SK-N-SH (cell line): ENCODE data around the gene SDR42E1. TPM values are rescaled to one million over a fixed set of nuclear protein-coding genes. Genes with fewer than 3 reads are reported as not detected.

Experiments used
- CTCF ChIA-PET: fragments of 300-600, 350-600 bp; formaldehyde crosslinking; extraction: SDS; loops from one replicate; lab custom pipeline; 2021; lab: Yijun Ruan, JAX
- POLR2A ChIA-PET: fragments of 350-600 bp; sonication (Branson Sonifier 250); formaldehyde crosslinking; extraction: SDS; loops from one replicate; lab custom pipeline; 2020; ENCODE audit warnings: antibody characterized with exemption, inconsistent platforms; lab: Yijun Ruan, JAX
- DNase-seq: peaks from one replicate; pipeline ENCODE4 v3.0.0; 2012
- H2AFZ ChIP-seq: fragments of 200-600 bp; sonication (generic); 2 replicates; pipeline ENCODE4 v1.8.1; 2016; ENCODE audit warnings: antibody characterized with exemption, mild to moderate bottlenecking, low read depth
- H3F3A ChIP-seq: fragments of 200-600 bp; sonication (generic); replicated peaks from 2 replicates; pipeline ENCODE3; 2016; ENCODE audit warnings: antibody characterized with exemption, mild to moderate bottlenecking; ENCODE audit not compliant: insufficient read depth
- H3K27ac ChIP-seq, 2 experiments: fragments of 200-500 bp in 1 of 2; fragments of 200-600 bp in 1 of 2; sonication (Bioruptor generic) in 1 of 2; sonication (generic), shearing (Covaris generic) in 1 of 2; 2 replicates each; pipeline versions ENCODE4 v1.5.1 to v1.6.1; 2014 to 2016; ENCODE audit warnings: low read depth in 2 of 2, inconsistent platforms in 1 of 2, low read length in 1 of 2, mild to moderate bottlenecking in 1 of 2, mixed read lengths in 1 of 2
- H3K27me3 ChIP-seq: fragments of 200-600 bp; sonication (generic), shearing (Covaris generic); 2 replicates; pipeline ENCODE4 v1.6.1; 2016; ENCODE audit warnings: mixed run types; ENCODE audit not compliant: insufficient read depth
- H3K36me3 ChIP-seq, 2 experiments: fragments of 200-500 bp in 1 of 2; fragments of 200-600 bp in 1 of 2; sonication (Bioruptor generic) in 1 of 2; sonication (generic) in 1 of 2; replicated peaks in 1 of 2; 2 replicates each; pipeline versions ENCODE3 to v1.5.1; 2014 to 2016; ENCODE audit warnings: low read length in 1 of 2, mild to moderate bottlenecking in 1 of 2; ENCODE audit not compliant: insufficient read depth in 2 of 2, control insufficient read depth in 1 of 2
- H3K4me1 ChIP-seq, 2 experiments: fragments of 200-500 bp in 1 of 2; fragments of 200-600 bp in 1 of 2; sonication (Bioruptor generic) in 1 of 2; sonication (generic), shearing (Covaris generic) in 1 of 2; 2 replicates each; pipeline versions ENCODE4 v1.5.1 to v1.6.1; 2014 to 2016; ENCODE audit warnings: low read depth in 1 of 2, low read length in 1 of 2, mixed run types in 1 of 2; ENCODE audit not compliant: insufficient read depth in 2 of 2, control insufficient read depth in 1 of 2
- H3K4me2 ChIP-seq: fragments of 200-600 bp; sonication (generic), shearing (Covaris generic); 2 replicates; pipeline ENCODE4 v1.6.1; 2017; ENCODE audit warnings: mixed run types
- H3K4me3 ChIP-seq, 2 experiments: fragments of 200-500 bp in 1 of 2; fragments of 200-600 bp in 1 of 2; sonication (Bioruptor generic) in 1 of 2; sonication (generic), shearing (Covaris generic) in 1 of 2; 2 replicates each; pipeline versions ENCODE4 v1.5.1 to v1.8.1; 2014 to 2016; ENCODE audit warnings: low read depth in 2 of 2, inconsistent platforms in 1 of 2, low read length in 1 of 2, mild to moderate bottlenecking in 1 of 2, mixed read lengths in 1 of 2, moderate library complexity in 1 of 2
- H3K79me2 ChIP-seq: fragments of 200-600 bp; sonication (generic); 2 replicates; pipeline ENCODE4 v1.8.1; 2017; ENCODE audit warnings: mild to moderate bottlenecking; ENCODE audit not compliant: insufficient read depth
- H3K9ac ChIP-seq: fragments of 200-600 bp; sonication (generic); 2 replicates; pipeline ENCODE4 v1.6.1; 2017; ENCODE audit warnings: mixed run types
- H3K9me2 ChIP-seq: fragments of 200-600 bp; sonication (generic); 2 replicates; pipeline ENCODE4 v1.6.1; 2017; ENCODE audit warnings: mixed run types
- H3K9me3 ChIP-seq: fragments of 200-600 bp; sonication (generic); 2 replicates; pipeline ENCODE4 v1.6.1; 2017; ENCODE audit warnings: mixed run types, mild to moderate bottlenecking, moderate library complexity
- H4K20me1 ChIP-seq: fragments of 200-600 bp; sonication (generic); 2 replicates; pipeline ENCODE4 v1.6.1; 2017; ENCODE audit warnings: mild to moderate bottlenecking, mixed run types; ENCODE audit not compliant: insufficient read depth
- ELF1 ChIP-seq: IDR thresholded peaks from 2 replicates; pipeline ENCODE4 v1.4.0; 2012
- EP300 ChIP-seq, 2 experiments: IDR thresholded peaks; 2 replicates each; pipeline versions ENCODE4 v1.4.0 to v1.6.1; 2012; ENCODE audit warnings: borderline replicate concordance in 1 of 2, low read depth in 1 of 2, low read length in 1 of 2
- FOSL2 ChIP-seq: IDR thresholded peaks from 2 replicates; pipeline ENCODE4 v1.4.0; 2012; ENCODE audit warnings: low read depth, mild to moderate bottlenecking, moderate library complexity, borderline replicate concordance
- FOXM1 ChIP-seq: IDR thresholded peaks from 2 replicates; pipeline ENCODE4 v1.4.0; 2012; ENCODE audit warnings: low read depth, mild to moderate bottlenecking
- JUND ChIP-seq: IDR thresholded peaks from 2 replicates; pipeline ENCODE4 v1.4.0; 2012
- MEF2A ChIP-seq: IDR thresholded peaks from 2 replicates; pipeline ENCODE4 v1.4.0; 2012; ENCODE audit warnings: low read depth, borderline replicate concordance
- NFIC ChIP-seq: IDR thresholded peaks from 2 replicates; pipeline ENCODE4 v1.4.0; 2012; ENCODE audit warnings: borderline replicate concordance
- POLR2AphosphoS5 ChIP-seq: IDR thresholded peaks from 2 replicates; pipeline ENCODE4 v1.6.1; 2012; ENCODE audit warnings: low read depth, low read length
- RAD21 ChIP-seq: IDR thresholded peaks from 2 replicates; pipeline ENCODE4 v1.6.1; 2012; ENCODE audit warnings: mild to moderate bottlenecking, low read length
- RFX5 ChIP-seq: IDR thresholded peaks from 2 replicates; pipeline ENCODE4 v1.6.1; 2012; ENCODE audit warnings: mild to moderate bottlenecking, improper control_type of control experiment, low read length
- RXRA ChIP-seq: IDR thresholded peaks from 2 replicates; pipeline ENCODE4 v1.4.0; 2012; ENCODE audit warnings: low read depth, mild to moderate bottlenecking, borderline replicate concordance
- SIN3A ChIP-seq: IDR thresholded peaks from 2 replicates; pipeline ENCODE4 v1.6.1; 2012; ENCODE audit warnings: low read depth, mild to moderate bottlenecking, low read length, moderate library complexity, borderline replicate concordance
- SMC3 ChIP-seq: IDR thresholded peaks from 2 replicates; pipeline ENCODE4 v1.6.1; 2012; ENCODE audit warnings: low read depth, low read length, improper control_type of control experiment
- YY1 ChIP-seq: IDR thresholded peaks from 2 replicates; pipeline ENCODE4 v1.4.0; 2012; ENCODE audit warnings: low read depth, mild to moderate bottlenecking
- WGBS: methylation state at CpG from one replicate; pipeline ENCODE4 v1.1.6; 2017; ENCODE audit warnings: low lambda C conversion rate; 5-methylcytosine and 5-hydroxymethylcytosine counted together
- polyA plus RNA-seq, 3 experiments: library from polyadenylated mRNA; depleted of rRNA; stranded (reverse); fragments of >200 nt; gene quantifications; 2 replicates each; pipeline ENCODE4 v1.2.3, GENCODE V29; 2012
- TF ChIP-seq, protein P1 (sequence below): fragments of 150-350 bp; IDR thresholded peaks from 2 replicates; pipeline ENCODE4 v1.6.1; 2017; ENCODE audit warnings: antibody characterized with exemption, low read length, low read depth, borderline replicate concordance
- TF ChIP-seq, protein P2 (sequence below): IDR thresholded peaks from 2 replicates; pipeline ENCODE4 v1.4.0; 2012; ENCODE audit warnings: low read depth, borderline replicate concordance
- TF ChIP-seq, protein P3 (sequence below): fragments of 200-600 bp; sonication (generic); IDR thresholded peaks from 2 replicates; pipeline ENCODE4 v1.6.1; 2017; ENCODE audit warnings: antibody characterized with exemption, mild to moderate bottlenecking, moderate library complexity
- TF ChIP-seq, protein P4 (sequence below): IDR thresholded peaks from 2 replicates; pipeline ENCODE4 v1.4.0; 2012; ENCODE audit warnings: low read depth, borderline replicate concordance

Gene SDR42E1
- polyA plus RNA-seq, 1 of the 3 experiments (the other 2 are of a cell fraction) = not detected

DNA sequence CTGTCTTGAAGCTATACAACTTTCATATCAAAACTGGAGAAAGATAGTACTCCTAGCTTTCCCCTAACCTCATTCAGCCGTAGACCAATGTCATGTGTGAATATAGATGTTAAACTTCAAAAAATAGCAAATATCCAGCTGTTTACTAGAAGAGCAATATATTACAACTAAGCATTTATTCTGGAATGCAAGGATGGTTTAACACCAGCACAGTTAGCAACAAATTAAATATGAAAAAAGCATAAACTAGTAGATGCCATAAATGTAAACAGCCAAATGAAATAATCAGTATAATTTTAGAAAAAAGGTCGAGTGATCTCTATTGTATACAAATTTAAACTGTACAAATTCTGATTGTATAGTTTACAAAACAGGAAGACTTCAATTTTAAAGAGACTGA, 59.7 kb downstream of the SDR42E1 start:
- no peak overlapping the region for H3K4me2 ChIP-seq
- no peaks in the 10 kb centered on the region for H4K20me1 ChIP-seq
- no peaks in the 10 kb centered on the region for H3F3A ChIP-seq
- CTCF ChIA-PET = interaction anchor here (0.7 to 1.3 kb wide), 2 partner anchors 11 to 42 kb away, joined by 3 read pairs; no protein-coding TSS in a partner anchor
- no peak overlapping the region for H3K27ac ChIP-seq
- H3K79me2 ChIP-seq = no peaks in the 10 kb centered on the region
- POLR2A ChIA-PET = no interaction called here
- WGBS = 0% methylated on average over 2 of the region's 2 CpGs
- H3K4me3 ChIP-seq = no peak overlapping the region
- H3K4me1 ChIP-seq = no peaks in the 10 kb centered on the region
- no peak overlapping the region for H2AFZ ChIP-seq
- H3K9me3 ChIP-seq = no peaks in the 10 kb centered on the region; the same call in 1 of the 2 replicates
- TF ChIP-seq NFIC (no peak), SMC3 (no peak), POLR2AphosphoS5 (no peak), MEF2A (no peak), YY1 (no peak), JUND (no peak), FOXM1 (no peak), ELF1 (no peak), EP300 (IDR thresholded peaks at IDR 0.05; ENCODE audit: borderline replicate concordance in 1 of 2, low read depth in 1 of 2, low read length in 1 of 2) (no peak), RXRA (no peak), SIN3A (no peak), RFX5 (no peak), RAD21 (no peak), FOSL2 (no peak)
- TF ChIP-seq, protein P1, sequence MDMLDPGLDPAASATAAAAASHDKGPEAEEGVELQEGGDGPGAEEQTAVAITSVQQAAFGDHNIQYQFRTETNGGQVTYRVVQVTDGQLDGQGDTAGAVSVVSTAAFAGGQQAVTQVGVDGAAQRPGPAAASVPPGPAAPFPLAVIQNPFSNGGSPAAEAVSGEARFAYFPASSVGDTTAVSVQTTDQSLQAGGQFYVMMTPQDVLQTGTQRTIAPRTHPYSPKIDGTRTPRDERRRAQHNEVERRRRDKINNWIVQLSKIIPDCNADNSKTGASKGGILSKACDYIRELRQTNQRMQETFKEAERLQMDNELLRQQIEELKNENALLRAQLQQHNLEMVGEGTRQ = no peak
- TF ChIP-seq, protein P2, sequence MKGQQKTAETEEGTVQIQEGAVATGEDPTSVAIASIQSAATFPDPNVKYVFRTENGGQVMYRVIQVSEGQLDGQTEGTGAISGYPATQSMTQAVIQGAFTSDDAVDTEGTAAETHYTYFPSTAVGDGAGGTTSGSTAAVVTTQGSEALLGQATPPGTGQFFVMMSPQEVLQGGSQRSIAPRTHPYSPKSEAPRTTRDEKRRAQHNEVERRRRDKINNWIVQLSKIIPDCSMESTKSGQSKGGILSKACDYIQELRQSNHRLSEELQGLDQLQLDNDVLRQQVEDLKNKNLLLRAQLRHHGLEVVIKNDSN = no peak
- TF ChIP-seq, protein P3, sequence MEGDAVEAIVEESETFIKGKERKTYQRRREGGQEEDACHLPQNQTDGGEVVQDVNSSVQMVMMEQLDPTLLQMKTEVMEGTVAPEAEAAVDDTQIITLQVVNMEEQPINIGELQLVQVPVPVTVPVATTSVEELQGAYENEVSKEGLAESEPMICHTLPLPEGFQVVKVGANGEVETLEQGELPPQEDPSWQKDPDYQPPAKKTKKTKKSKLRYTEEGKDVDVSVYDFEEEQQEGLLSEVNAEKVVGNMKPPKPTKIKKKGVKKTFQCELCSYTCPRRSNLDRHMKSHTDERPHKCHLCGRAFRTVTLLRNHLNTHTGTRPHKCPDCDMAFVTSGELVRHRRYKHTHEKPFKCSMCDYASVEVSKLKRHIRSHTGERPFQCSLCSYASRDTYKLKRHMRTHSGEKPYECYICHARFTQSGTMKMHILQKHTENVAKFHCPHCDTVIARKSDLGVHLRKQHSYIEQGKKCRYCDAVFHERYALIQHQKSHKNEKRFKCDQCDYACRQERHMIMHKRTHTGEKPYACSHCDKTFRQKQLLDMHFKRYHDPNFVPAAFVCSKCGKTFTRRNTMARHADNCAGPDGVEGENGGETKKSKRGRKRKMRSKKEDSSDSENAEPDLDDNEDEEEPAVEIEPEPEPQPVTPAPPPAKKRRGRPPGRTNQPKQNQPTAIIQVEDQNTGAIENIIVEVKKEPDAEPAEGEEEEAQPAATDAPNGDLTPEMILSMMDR = no peak
- TF ChIP-seq, protein P4, sequence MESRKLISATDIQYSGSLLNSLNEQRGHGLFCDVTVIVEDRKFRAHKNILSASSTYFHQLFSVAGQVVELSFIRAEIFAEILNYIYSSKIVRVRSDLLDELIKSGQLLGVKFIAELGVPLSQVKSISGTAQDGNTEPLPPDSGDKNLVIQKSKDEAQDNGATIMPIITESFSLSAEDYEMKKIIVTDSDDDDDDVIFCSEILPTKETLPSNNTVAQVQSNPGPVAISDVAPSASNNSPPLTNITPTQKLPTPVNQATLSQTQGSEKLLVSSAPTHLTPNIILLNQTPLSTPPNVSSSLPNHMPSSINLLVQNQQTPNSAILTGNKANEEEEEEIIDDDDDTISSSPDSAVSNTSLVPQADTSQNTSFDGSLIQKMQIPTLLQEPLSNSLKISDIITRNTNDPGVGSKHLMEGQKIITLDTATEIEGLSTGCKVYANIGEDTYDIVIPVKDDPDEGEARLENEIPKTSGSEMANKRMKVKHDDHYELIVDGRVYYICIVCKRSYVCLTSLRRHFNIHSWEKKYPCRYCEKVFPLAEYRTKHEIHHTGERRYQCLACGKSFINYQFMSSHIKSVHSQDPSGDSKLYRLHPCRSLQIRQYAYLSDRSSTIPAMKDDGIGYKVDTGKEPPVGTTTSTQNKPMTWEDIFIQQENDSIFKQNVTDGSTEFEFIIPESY = no peak
- no peaks in the 10 kb centered on the region for H3K9me2 ChIP-seq
- H3K27me3 ChIP-seq = no peaks in the 10 kb centered on the region
- H3K36me3 ChIP-seq = no peaks in the 10 kb centered on the region
- H3K9ac ChIP-seq = no peak overlapping the region
- DNase-seq = no peak
